ENCODE data around the gene MAPKBP1. TPM values are rescaled to one million over a fixed set of nuclear protein-coding genes. Genes with fewer than 3 reads are reported as not detected.

Gene MAPKBP1
- total and polyA plus RNA-seq, 3 experiments from 2014 or later = 4.8 to 17.8 (median 16.0) TPM

DNA sequence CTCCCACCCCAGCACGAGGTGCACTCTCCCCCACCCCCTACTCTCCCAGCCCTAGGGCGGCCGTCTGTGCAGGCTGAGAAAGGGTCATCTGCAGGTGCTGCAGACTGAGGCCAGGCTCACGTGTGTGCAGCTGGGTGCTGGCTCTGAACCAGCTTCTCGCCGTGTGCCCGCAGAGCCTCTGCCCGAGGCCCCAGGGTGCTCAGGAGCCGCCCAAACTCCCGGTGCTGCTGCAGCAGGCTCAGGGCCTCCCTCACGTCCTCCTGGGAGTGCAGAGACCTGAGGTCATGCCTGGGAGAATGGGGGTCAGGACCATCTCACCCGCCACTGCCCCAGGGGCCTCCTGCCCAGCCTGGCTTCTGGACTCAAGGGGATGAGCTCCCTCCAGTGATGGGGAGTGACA lies 102.4 kb downstream of the MAPKBP1 start:
- POLR2A ChIA-PET = no interaction called here
- H3K4me3 ChIP-seq (ENCODE audit: low read length) = no peak overlapping the region
- no peak for DNase-seq
- H3K27ac ChIP-seq (ENCODE audit: low read depth, low read length) = no peak overlapping the region
- no peaks in the 10 kb centered on the region for H3K36me3 ChIP-seq (ENCODE audit: insufficient read depth, low read length)
- H3K4me3 Mint-ChIP-seq = no peak overlapping the region
- H3K36me3 Mint-ChIP-seq = peaks cover 0 to 1% (median 0%) of the 10 kb centered on the region in 3 donors
- no peaks in the 10 kb centered on the region for H3K4me1 ChIP-seq (ENCODE audit: insufficient read depth, low read length)
- peaks cover 7 to 12% of the 10 kb centered on the region in 2 donors for H3K27me3 Mint-ChIP-seq
- CTCF ChIA-PET = interaction anchor here (0.8 to 2.0 kb wide), 2 partner anchors 26 to 28 kb away, joined by 3 to 6 read pairs; no protein-coding TSS in a partner anchor
- H3K27me3 ChIP-seq (ENCODE audit: insufficient read depth, low read length, poor library complexity, severe bottlenecking) = peaks cover 7% of the 10 kb centered on the region
- H3K27ac Mint-ChIP-seq = no peak overlapping the region
- peaks cover 5 to 10% (median 8%) of the 10 kb centered on the region in 3 donors for H3K4me1 Mint-ChIP-seq
- H3K9me3 ChIP-seq (ENCODE audit: low read length) = no peaks in the 10 kb centered on the region
- no peaks in the 10 kb centered on the region for H3K9me3 Mint-ChIP-seq

Other genes with a start within 250 kb of the MAPKBP1 start
- gene RPAP1, start 230.2 kb upstream of the MAPKBP1 start, total RNA-seq = 10 to 100 TPM; 64.6 to 69.3 TPM
- 20.7 TPM for gene RPAP1, start 230.2 kb upstream of the MAPKBP1 start, polyA plus RNA-seq
- gene TYRO3, start 215.3 kb upstream of the MAPKBP1 start, total RNA-seq = 1 to 10 TPM; 2.0 to 2.6 TPM
- gene TYRO3, start 215.3 kb upstream of the MAPKBP1 start, polyA plus RNA-seq = 0.46 TPM
- 10 to 100 TPM; 40.1 to 41.5 TPM for gene MGA, start 114.1 kb upstream of the MAPKBP1 start, total RNA-seq
- gene MGA, start 114.1 kb upstream of the MAPKBP1 start, polyA plus RNA-seq = 22.5 TPM
- gene JMJD7, start 53.6 kb downstream of the MAPKBP1 start, total RNA-seq = 10 to 100 TPM; 14.4 to 15.0 TPM
- gene JMJD7, start 53.6 kb downstream of the MAPKBP1 start, polyA plus RNA-seq = 25.5 TPM
- gene PLA2G4B, start 64.4 kb downstream of the MAPKBP1 start, total RNA-seq = 1 to 10 TPM; 5.9 to 6.8 TPM
- gene PLA2G4B, start 64.4 kb downstream of the MAPKBP1 start, polyA plus RNA-seq = 3.1 TPM
- gene SPTBN5, start 119.6 kb downstream of the MAPKBP1 start, total RNA-seq = under 1 TPM; 0.31 to 0.39 TPM
- not detected for gene SPTBN5, start 119.6 kb downstream of the MAPKBP1 start, polyA plus RNA-seq
- 10 to 100 TPM; 24.2 to 26.4 TPM for gene EHD4, start 198.1 kb downstream of the MAPKBP1 start, total RNA-seq
- gene EHD4, start 198.1 kb downstream of the MAPKBP1 start, polyA plus RNA-seq = 11.2 TPM
- not detected for gene PLA2G4E, start 246.6 kb downstream of the MAPKBP1 start, total RNA-seq
- not detected for gene PLA2G4E, start 246.6 kb downstream of the MAPKBP1 start, polyA plus RNA-seq

Data from CD8-positive, alpha-beta memory T cell (primary cell).